Vagina (tissue), 2 donors: Measurements from ENCODE around the gene PNPLA1. TPM values are rescaled to one million over a fixed set of nuclear protein-coding genes. Genes with fewer than 3 reads are reported as not detected.

Experiments used
- DNase-seq, 2 donors: peaks; one replicate each; pipeline ENCODE4 v3.0.0-alpha.2; 2017; ENCODE audit errors: extremely low spot score in 2 of 2
- H3K27ac ChIP-seq: fragments of 200-600 bp; sonication (generic); one replicate; pipeline ENCODE4 v1.5.1; 2019
- H3K27me3 ChIP-seq: fragments of 200-600 bp; sonication (generic); one replicate; pipeline ENCODE4 v1.5.1; 2019
- H3K36me3 ChIP-seq, 2 donors: fragments of 200-600 bp; sonication (generic); one replicate each; pipeline ENCODE4 v1.5.1; 2017 to 2019
- H3K4me1 ChIP-seq: fragments of 200-600 bp; sonication (generic); one replicate; pipeline ENCODE4 v1.5.1; 2019
- H3K4me3 ChIP-seq, 2 donors: fragments of 200-600 bp; sonication (generic); 1 replicate in 1 of 2; 2 replicates in 1 of 2; pipeline ENCODE4 v1.5.1; 2016 to 2019
- H3K9me3 ChIP-seq: fragments of 200-600 bp; sonication (generic); one replicate; pipeline ENCODE4 v1.5.1; 2019
- CTCF ChIP-seq, 3 experiments: fragments of 450-650 bp in 2 of 3; fragments of 200-600 bp in 1 of 3; sonication (generic) in 1 of 3; IDR thresholded peaks; one replicate each; pipeline ENCODE4 v1.5.1; 2017 to 2019; ENCODE audit warnings: antibody characterized with exemption in 3 of 3, mild to moderate bottlenecking in 2 of 3, moderate library complexity in 2 of 3
- POLR2A ChIP-seq, 2 donors: fragments of 450-650 bp; IDR thresholded peaks; one replicate each; pipeline ENCODE4 v1.6.1; 2017; ENCODE audit warnings: antibody characterized with exemption in 2 of 2, mild to moderate bottlenecking in 2 of 2, moderate library complexity in 2 of 2
- POLR2AphosphoS5 ChIP-seq, 2 donors: sonication (generic); formaldehyde crosslinking; IDR thresholded peaks; one replicate each; pipeline ENCODE4 v1.9.0; 2017; ENCODE audit warnings: antibody characterized with exemption in 2 of 2, mild to moderate bottlenecking in 2 of 2, low read depth in 1 of 2; ENCODE audit not compliant: insufficient read depth in 1 of 2
- intact Hi-C: fragments of 100-400 bp; cut with DNase I; formaldehyde crosslinking; loops from one replicate; pipeline ENCODE4 v1.15.1; 2023
- total RNA-seq: library from RNA; depleted of rRNA; stranded (reverse); fragments of >200 nt; gene quantifications from one replicate; pipeline ENCODE4 v1.2.3, GENCODE V29; 2016

PNPLA1 gene
- total RNA-seq, 1 donor from 2014 or later: not detected

GRCh38 chr6:36248980-36249379 lies 20.9 kb upstream of the PNPLA1 start:
- Histone ChIP-seq H3K9me3 (no peaks in the 10 kb centered on the region), H3K4me1 (peaks cover 24% of the 10 kb centered on the region), H3K27ac (no peak overlapping the region), H3K36me3 (no peaks in the 10 kb centered on the region), H3K4me3 (no peak overlapping the region), H3K27me3 (no peaks in the 10 kb centered on the region)
- intact Hi-C loops: no loop called here
- DNase-seq: no peak
- no peak for TF ChIP-seq POLR2A (IDR thresholded peaks at IDR 0.05)
- TF ChIP-seq POLR2AphosphoS5 (IDR thresholded peaks at IDR 0.05; ENCODE audit: insufficient read depth in 1 of 2, low read depth in 1 of 2): no peak
- TF ChIP-seq CTCF (IDR thresholded peaks at IDR 0.05): no peak

- Histone ChIP-seq H3K36me3 (no peaks in the 10 kb centered on the region), H3K4me3 (no peak overlapping the region), H3K9me3 (no peaks in the 10 kb centered on the region), H3K27ac (no peak overlapping the region), H3K27me3 (no peaks in the 10 kb centered on the region), H3K4me1 (peaks cover 24% of the 10 kb centered on the region)
- no peak for DNase-seq
- intact Hi-C loops: no loop called here
- TF ChIP-seq CTCF (IDR thresholded peaks at IDR 0.05) (no peak), POLR2AphosphoS5 (IDR thresholded peaks at IDR 0.05; ENCODE audit: insufficient read depth in 1 of 2, low read depth in 1 of 2) (no peak), POLR2A (IDR thresholded peaks at IDR 0.05) (no peak)
Observed at GRCh38 chr6:36249536-36249935, 20.3 kb upstream of the PNPLA1 start.

GRCh38 chr6:36252005-36252404 lies 17.9 kb upstream of the PNPLA1 start:
- intact Hi-C loops: no loop called here
- Histone ChIP-seq H3K9me3 (no peaks in the 10 kb centered on the region), H3K4me1 (peaks cover 20% of the 10 kb centered on the region), H3K36me3 (no peaks in the 10 kb centered on the region), H3K27ac (no peak overlapping the region), H3K4me3 (no peak overlapping the region), H3K27me3 (no peaks in the 10 kb centered on the region)
- TF ChIP-seq POLR2A (IDR thresholded peaks at IDR 0.05): no peak
- TF ChIP-seq CTCF (IDR thresholded peaks at IDR 0.05): no peak
- TF ChIP-seq POLR2AphosphoS5 (IDR thresholded peaks at IDR 0.05; ENCODE audit: insufficient read depth in 1 of 2, low read depth in 1 of 2): no peak
- DNase-seq: no peak

- Histone ChIP-seq H3K27ac (no peak overlapping the region), H3K4me3 (no peak overlapping the region), H3K27me3 (no peaks in the 10 kb centered on the region), H3K9me3 (peaks cover 6% of the 10 kb centered on the region), H3K4me1 (peaks cover 7% of the 10 kb centered on the region), H3K36me3 (no peaks in the 10 kb centered on the region)
- no peak for DNase-seq
- no peak for TF ChIP-seq CTCF (IDR thresholded peaks at IDR 0.05)
- TF ChIP-seq POLR2A (IDR thresholded peaks at IDR 0.05): no peak
- TF ChIP-seq POLR2AphosphoS5 (IDR thresholded peaks at IDR 0.05; ENCODE audit: insufficient read depth in 1 of 2, low read depth in 1 of 2): no peak
- intact Hi-C loops: no loop called here
Observed at GRCh38 chr6:36263390-36264000, 6.4 kb upstream of the PNPLA1 start.

- Histone ChIP-seq H3K36me3 (no peaks in the 10 kb centered on the region), H3K4me1 (peaks cover 14% of the 10 kb centered on the region), H3K9me3 (peaks cover 6% of the 10 kb centered on the region), H3K4me3 (no peak overlapping the region), H3K27ac (no peak overlapping the region), H3K27me3 (no peaks in the 10 kb centered on the region)
- DNase-seq: no peak
- intact Hi-C loops: no loop called here
- TF ChIP-seq CTCF (IDR thresholded peaks at IDR 0.05): no peak
Observed at GRCh38 chr6:36265744-36266143, 4.1 kb upstream of the PNPLA1 start.
